HG03039 (cell line): ENCODE data around the gene LIX1L.

ENCODE experiments used
- ATAC-seq: cut with Tn5 transposase; IDR thresholded peaks from one replicate; pipeline ENCODE4 v1.9.1; 2021; ENCODE audit warnings: mild to moderate bottlenecking, moderate library complexity; ENCODE audit not compliant: unreplicated experiment

The LIX1L gene

GRCh38 chr1:145897969-145898368 is 59.8 kb downstream of the LIX1L start:
- ATAC-seq, result no peak

DNA sequence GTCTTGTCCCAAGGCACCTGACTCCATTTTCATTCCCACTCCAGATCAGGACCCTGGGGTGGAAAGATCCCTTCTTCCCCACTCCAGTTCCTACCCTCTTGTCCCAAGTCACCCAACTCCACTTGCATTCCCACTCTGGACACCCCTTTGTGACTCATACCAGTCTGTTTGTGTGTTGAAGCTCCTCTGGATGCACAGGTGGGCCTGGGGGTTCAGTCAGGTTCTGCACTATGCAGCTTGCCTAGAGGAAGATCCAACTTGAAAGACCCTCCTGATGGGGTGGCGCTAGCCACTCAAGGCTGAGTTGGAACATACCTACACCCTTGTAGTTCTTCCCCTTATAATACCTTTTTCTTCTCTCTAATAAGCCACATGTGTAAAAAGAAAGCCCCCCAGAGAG is 62.3 kb downstream of the LIX1L start:
- no peak for ATAC-seq

GRCh38 chr1:145893306-145894055 is 64.3 kb downstream of the LIX1L start:
- ATAC-seq, result no peak

DNA sequence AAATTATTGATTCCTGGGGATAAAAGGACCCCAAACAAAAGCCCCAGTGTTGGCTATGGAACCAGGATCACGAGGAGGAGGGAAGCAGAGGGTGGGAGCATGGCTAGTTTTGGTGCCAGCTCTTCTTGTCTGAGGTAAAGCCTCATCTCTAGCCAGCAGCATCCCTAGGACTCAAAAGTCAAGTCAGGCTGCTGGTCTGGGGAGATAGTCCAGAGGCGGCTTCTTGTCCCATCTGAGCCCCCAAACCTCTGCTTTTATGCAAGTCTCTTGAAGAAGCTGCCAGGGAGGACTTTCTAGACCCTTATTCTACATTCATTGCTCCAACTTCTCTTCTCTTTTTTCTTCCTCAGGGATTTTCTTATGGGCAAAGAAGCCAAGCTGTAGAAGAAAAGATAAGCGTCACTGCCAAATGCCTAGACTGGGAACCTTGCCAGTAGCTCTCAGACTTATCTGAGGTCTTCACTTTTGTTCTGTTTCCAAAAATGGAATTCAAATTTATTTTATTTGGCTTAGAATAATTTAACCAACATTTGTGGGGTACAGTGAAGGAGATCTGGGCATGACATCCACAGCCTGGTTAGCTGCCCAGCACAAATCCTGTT is 65.2 kb downstream of the LIX1L start:
- ATAC-seq, result no peak

- no peak for ATAC-seq
Measured at GRCh38 chr1:145891587-145892485, 66.0 kb downstream of the LIX1L start.

DNA sequence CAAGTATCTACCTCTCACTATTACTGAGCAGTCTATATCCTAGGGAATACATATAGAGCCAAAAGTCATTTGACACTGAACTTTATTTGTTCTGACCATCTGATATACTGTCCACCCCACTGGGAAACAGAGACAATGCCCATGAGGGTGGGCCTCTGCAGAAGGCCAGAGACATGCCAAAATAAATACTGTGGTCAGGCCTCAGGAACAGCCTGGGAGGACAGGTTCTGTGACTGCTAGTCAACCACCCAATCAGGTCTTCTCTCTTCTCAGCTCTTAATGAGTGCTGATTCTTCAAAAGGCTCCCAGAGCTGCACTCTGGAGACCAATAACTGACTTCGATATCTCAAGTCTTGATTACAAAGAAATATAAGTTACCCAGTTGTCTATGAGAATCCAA is 66.7 kb downstream of the LIX1L start:
- no peak for ATAC-seq

DNA sequence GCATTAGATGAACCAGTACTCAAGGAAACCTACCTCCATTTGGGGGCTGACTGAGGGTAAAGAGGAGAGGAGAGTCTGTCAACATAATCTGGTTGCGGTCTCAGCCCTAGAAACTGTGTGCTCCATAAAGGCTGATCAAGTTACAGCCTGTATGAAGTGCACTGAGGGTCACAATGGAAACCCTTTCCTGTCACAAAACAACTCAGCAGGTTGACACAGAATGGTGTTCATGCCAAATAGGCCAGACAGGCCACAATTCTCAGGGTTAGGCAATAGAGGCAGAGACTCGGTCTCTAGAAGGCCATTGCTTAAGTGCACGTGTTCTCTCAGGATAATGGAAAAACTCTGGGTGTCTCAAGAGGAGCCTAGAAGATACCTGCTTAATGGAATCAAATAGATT is 68.1 kb downstream of the LIX1L start:
- ATAC-seq, result no peak

- ATAC-seq, result no peak
Measured at GRCh38 chr1:145887631-145888030, 70.2 kb downstream of the LIX1L start.

GRCh38 chr1:145886816-145887215 is 71.0 kb downstream of the LIX1L start:
- ATAC-seq, result no peak

GRCh38 chr1:145886390-145886789 is 71.4 kb downstream of the LIX1L start:
- ATAC-seq, result no peak

DNA sequence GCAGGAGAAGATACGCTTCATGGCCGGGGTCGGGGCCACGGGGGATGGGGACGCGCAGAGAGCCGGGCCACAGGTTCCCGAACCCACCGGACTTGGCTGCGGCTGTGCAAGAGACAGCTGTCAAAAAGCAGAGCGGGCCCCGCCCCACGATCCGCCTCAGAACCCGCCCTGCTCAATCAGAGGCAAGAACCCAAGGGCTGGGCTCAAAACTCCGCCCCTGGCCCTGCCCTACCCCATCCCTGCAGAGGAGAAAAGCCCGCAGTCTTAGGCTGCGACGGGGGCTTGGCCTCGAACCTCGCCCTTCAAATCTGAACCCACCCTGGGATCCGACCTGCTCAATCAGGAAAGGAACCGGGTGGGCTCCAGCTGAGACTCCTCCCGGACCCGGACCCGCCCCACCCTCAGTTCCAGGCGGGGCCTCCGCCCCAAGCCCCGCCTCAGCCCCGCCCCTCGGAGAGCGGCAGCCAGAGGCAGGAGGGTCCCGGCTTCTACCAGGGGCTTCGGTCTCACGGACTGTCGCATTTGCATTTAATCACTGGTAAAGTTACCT is 72.0 kb downstream of the LIX1L start, which contains the start of gene ANKRD35:
ANKRD35 (minus strand) TSS at position 129 of the 550 bp plus-strand sequence; CDS start at position 21, 108 bp downstream.
- peak; percentile 96 for ATAC-seq

- no peak for ATAC-seq
Measured at GRCh38 chr1:145884675-145885074, 73.1 kb downstream of the LIX1L start.
